ENCODE measurements around the gene BDNF.
"Not testable (repeated sequence)": the region's sequence is repeated elsewhere in the genome, so short reads cannot be mapped to it uniquely, and the experiment has no call there.

DNA sequence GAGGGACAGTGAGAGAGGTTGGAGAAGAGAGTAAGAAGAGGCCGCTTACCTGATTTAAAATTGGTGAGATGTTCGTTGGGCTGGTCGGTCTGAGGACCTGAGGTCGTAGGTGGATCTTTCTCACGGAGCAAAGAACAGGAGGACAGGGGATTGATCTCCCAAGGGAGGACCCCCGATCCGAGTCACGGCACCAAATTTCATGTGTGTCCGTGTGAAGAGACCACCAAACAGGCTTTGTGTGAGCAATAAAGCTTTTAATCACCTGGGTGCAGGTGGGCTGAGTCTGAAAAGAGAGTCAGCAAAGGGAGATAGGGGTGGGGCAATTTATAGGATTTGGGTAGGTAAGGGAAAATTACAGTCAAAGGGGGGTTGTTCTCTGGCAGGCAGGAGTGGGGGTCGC is 66.0 kb downstream of the BDNF start:
- TF ChIP-seq, protein P1, sequence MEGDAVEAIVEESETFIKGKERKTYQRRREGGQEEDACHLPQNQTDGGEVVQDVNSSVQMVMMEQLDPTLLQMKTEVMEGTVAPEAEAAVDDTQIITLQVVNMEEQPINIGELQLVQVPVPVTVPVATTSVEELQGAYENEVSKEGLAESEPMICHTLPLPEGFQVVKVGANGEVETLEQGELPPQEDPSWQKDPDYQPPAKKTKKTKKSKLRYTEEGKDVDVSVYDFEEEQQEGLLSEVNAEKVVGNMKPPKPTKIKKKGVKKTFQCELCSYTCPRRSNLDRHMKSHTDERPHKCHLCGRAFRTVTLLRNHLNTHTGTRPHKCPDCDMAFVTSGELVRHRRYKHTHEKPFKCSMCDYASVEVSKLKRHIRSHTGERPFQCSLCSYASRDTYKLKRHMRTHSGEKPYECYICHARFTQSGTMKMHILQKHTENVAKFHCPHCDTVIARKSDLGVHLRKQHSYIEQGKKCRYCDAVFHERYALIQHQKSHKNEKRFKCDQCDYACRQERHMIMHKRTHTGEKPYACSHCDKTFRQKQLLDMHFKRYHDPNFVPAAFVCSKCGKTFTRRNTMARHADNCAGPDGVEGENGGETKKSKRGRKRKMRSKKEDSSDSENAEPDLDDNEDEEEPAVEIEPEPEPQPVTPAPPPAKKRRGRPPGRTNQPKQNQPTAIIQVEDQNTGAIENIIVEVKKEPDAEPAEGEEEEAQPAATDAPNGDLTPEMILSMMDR (IDR thresholded peaks at IDR 0.05) = not testable (repeated sequence)
- not testable (repeated sequence) for TF ChIP-seq POLR2A, EP300 (IDR thresholded peaks at IDR 0.05)
